KMS-11 (cell line): ENCODE measurements around the gene MAP2K5.

Source experiments
- H2AFZ ChIP-seq: fragments of 200-600 bp; sonication (generic); 2 replicates; pipeline ENCODE4 v1.6.1; 2016; ENCODE audit warnings: antibody characterized with exemption, mixed run types, low read depth
- H3K27ac ChIP-seq: fragments of 200-600 bp; sonication (generic); 2 replicates; pipeline ENCODE4 v1.6.1; 2016; ENCODE audit warnings: mild to moderate bottlenecking, mixed run types
- H3K27me3 ChIP-seq: fragments of 200-600 bp; sonication (generic); 2 replicates; pipeline ENCODE4 v1.6.1; 2017; ENCODE audit warnings: mild to moderate bottlenecking, low read depth, mixed run types, moderate library complexity; ENCODE audit not compliant: insufficient read depth
- H3K36me3 ChIP-seq: fragments of 200-600 bp; sonication (generic); 2 replicates; pipeline ENCODE4 v1.6.1; 2017; ENCODE audit warnings: mild to moderate bottlenecking, mixed run types; ENCODE audit not compliant: insufficient read depth
- H3K4me1 ChIP-seq: fragments of 200-600 bp; sonication (generic); 2 replicates; pipeline ENCODE4 v1.6.1; 2016; ENCODE audit warnings: mild to moderate bottlenecking, low read depth, mixed run types; ENCODE audit not compliant: poor library complexity, severe bottlenecking
- H3K4me2 ChIP-seq: fragments of 200-600 bp; sonication (generic); 2 replicates; pipeline ENCODE4 v1.7.0; 2016; ENCODE audit warnings: mild to moderate bottlenecking, mixed run types
- H3K4me3 ChIP-seq: fragments of 200-600 bp; sonication (generic); IDR thresholded peaks from 2 replicates; pipeline ENCODE4 v1.6.1; 2017; ENCODE audit warnings: low read depth, low read length, mixed read lengths; ENCODE audit not compliant: insufficient read depth
- H3K79me2 ChIP-seq: fragments of 200-600 bp; sonication (generic); 2 replicates; pipeline ENCODE4 v1.6.1; 2016; ENCODE audit warnings: low read depth, mixed run types; ENCODE audit not compliant: insufficient read depth
- H3K9ac ChIP-seq: fragments of 200-600 bp; sonication (generic); 2 replicates; pipeline ENCODE4 v1.6.1; 2016; ENCODE audit warnings: mild to moderate bottlenecking, mixed run types
- H4K20me1 ChIP-seq: fragments of 200-600 bp; sonication (generic); 2 replicates; pipeline ENCODE4 v1.6.1; 2016; ENCODE audit warnings: mild to moderate bottlenecking, mixed run types; ENCODE audit not compliant: insufficient read depth
- TF ChIP-seq, protein P1 (sequence below): fragments of 200-600 bp; sonication (generic); conservative IDR thresholded peaks from 2 replicates; pipeline ENCODE4 v1.6.1; 2017; ENCODE audit warnings: low read depth, mild to moderate bottlenecking, antibody characterized with exemption, low read length, moderate library complexity, mixed read lengths

The MAP2K5 gene

GRCh38 chr15:67584157-67584556 lies 41.7 kb downstream of the MAP2K5 start:
- TF ChIP-seq, protein P1, sequence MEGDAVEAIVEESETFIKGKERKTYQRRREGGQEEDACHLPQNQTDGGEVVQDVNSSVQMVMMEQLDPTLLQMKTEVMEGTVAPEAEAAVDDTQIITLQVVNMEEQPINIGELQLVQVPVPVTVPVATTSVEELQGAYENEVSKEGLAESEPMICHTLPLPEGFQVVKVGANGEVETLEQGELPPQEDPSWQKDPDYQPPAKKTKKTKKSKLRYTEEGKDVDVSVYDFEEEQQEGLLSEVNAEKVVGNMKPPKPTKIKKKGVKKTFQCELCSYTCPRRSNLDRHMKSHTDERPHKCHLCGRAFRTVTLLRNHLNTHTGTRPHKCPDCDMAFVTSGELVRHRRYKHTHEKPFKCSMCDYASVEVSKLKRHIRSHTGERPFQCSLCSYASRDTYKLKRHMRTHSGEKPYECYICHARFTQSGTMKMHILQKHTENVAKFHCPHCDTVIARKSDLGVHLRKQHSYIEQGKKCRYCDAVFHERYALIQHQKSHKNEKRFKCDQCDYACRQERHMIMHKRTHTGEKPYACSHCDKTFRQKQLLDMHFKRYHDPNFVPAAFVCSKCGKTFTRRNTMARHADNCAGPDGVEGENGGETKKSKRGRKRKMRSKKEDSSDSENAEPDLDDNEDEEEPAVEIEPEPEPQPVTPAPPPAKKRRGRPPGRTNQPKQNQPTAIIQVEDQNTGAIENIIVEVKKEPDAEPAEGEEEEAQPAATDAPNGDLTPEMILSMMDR: no peak
- Histone ChIP-seq H3K9ac (no peak overlapping the region), H4K20me1 (no peaks in the 10 kb centered on the region), H3K4me2 (no peak overlapping the region), H3K36me3 (no peaks in the 10 kb centered on the region), H3K27me3 (no peaks in the 10 kb centered on the region), H3K27ac (no peak overlapping the region), H3K4me1 (no peaks in the 10 kb centered on the region), H3K4me3 (no peak overlapping the region), H3K79me2 (no peaks in the 10 kb centered on the region), H2AFZ (no peak overlapping the region)

DNA sequence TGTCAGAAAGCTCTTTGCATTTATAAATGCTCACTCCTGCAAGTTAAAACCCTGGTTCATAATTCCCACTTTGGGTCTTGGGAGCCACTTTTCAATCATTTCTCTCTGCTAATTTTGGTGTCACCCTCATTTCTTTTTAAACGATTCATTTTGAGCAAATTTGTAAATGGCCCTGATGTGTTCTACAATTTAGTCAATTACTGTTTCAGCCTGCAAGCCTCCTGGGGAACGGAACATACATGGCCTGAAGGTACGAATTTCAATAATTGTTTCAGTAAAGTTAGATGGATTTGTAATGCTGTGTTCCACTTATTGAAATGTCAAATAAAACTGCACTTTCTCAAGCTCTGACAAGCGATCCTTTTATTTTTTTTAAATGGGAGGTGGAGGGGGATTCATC lies 43.2 kb downstream of the MAP2K5 start:
- no peak overlapping the region for H3K4me3 ChIP-seq
- no peak overlapping the region for H3K9ac ChIP-seq
- no peaks in the 10 kb centered on the region for H4K20me1 ChIP-seq
- no peak overlapping the region for H2AFZ ChIP-seq
- H3K27ac ChIP-seq: no peak overlapping the region
- H3K36me3 ChIP-seq: no peaks in the 10 kb centered on the region
- no peaks in the 10 kb centered on the region for H3K4me1 ChIP-seq
- no peaks in the 10 kb centered on the region for H3K27me3 ChIP-seq
- no peak overlapping the region for H3K4me2 ChIP-seq
- H3K79me2 ChIP-seq: no peaks in the 10 kb centered on the region
- TF ChIP-seq, protein P1: no peak

DNA sequence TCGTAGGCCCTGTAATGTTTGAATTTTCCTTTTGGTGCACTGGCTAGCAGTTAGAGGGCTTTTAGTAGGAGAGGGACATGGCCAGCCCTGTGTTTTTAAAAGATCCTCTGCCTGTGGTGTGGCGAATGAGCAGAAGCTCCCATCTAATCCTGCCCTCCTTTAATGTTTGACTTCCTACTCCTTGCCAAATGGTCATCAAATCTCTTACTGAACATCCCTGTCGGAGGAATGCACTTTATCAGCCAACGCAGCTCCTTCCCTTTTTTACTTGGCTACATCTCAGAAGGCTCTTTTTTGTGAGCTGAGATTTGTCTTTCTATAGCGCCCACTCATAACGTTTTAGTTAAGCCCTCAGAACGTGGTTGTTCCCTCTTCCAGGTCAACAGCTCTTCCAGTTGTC lies 44.8 kb downstream of the MAP2K5 start:
- Histone ChIP-seq H3K27me3 (no peaks in the 10 kb centered on the region), H3K4me2 (no peak overlapping the region), H2AFZ (no peak overlapping the region), H4K20me1 (no peaks in the 10 kb centered on the region), H3K36me3 (no peaks in the 10 kb centered on the region), H3K79me2 (no peaks in the 10 kb centered on the region), H3K9ac (no peak overlapping the region), H3K4me3 (no peak overlapping the region), H3K4me1 (no peaks in the 10 kb centered on the region), H3K27ac (no peak overlapping the region)
- TF ChIP-seq, protein P1: no peak

GRCh38 chr15:67587754-67588153 lies 45.3 kb downstream of the MAP2K5 start:
- H3K79me2 ChIP-seq: no peaks in the 10 kb centered on the region
- no peaks in the 10 kb centered on the region for H4K20me1 ChIP-seq
- no peak overlapping the region for H3K4me3 ChIP-seq
- TF ChIP-seq, protein P1: no peak
- no peaks in the 10 kb centered on the region for H3K4me1 ChIP-seq
- H3K36me3 ChIP-seq: no peaks in the 10 kb centered on the region
- H2AFZ ChIP-seq: no peak overlapping the region
- H3K4me2 ChIP-seq: no peak overlapping the region
- H3K27me3 ChIP-seq: no peaks in the 10 kb centered on the region
- no peak overlapping the region for H3K9ac ChIP-seq
- no peak overlapping the region for H3K27ac ChIP-seq
